K562 (cell line): ENCODE data around the gene ELOA2. TPM values are rescaled to one million over a fixed set of nuclear protein-coding genes. Genes with fewer than 3 reads are reported as not detected.

Source experiments
- ATAC-seq: fragments of 200-7000 bp; cut with Tn5 transposase; 3 replicates; pipeline ENCODE4 v1.9.1; 2020; ENCODE audit warnings: moderate library complexity
- BruUV-seq: library from RNA; stranded (reverse); fragments of 400-500 nt; replicated peaks from 2 replicates; lab custom pipeline; 2021; lab: Mats Ljungman, UMichigan
- CTCF ChIA-PET: fragments of 300-600 bp; formaldehyde crosslinking; extraction: SDS; loops from one replicate; lab custom pipeline; 2021; ENCODE audit warnings: low intra/inter-chr PET ratio; lab: Yijun Ruan, JAX
- POLR2A ChIA-PET: fragments of 300-600, 350-650 bp; sonication (Branson Sonifier 250); formaldehyde crosslinking; extraction: SDS; loops from one replicate; lab custom pipeline; 2021; ENCODE audit warnings: antibody characterized with exemption, inconsistent platforms; lab: Yijun Ruan, JAX
- DNase-seq, 4 experiments: peaks; one replicate each; pipeline versions ENCODE4 v3.0.0 to v3.0.0-alpha.2; 2011 to 2018; ENCODE audit warnings: low spot score in 3 of 4, mixed read lengths in 3 of 4; ENCODE audit errors: extremely low read depth in 1 of 4
- FAIRE-seq: peaks from 2 replicates; lab custom pipeline; 2011; peaks lifted over from hg19 to GRCh38; lab: Jason Lieb, UNC
- H2AFZ ChIP-seq: 2 replicates; pipeline ENCODE4 v1.6.0; 2011; ENCODE audit warnings: low read depth, low read length, control low read depth, inconsistent platforms
- H3K27ac ChIP-seq: fragments of 200-600 bp; 3 replicates; pipeline ENCODE4 v1.8.0; 2011; ENCODE audit warnings: low read depth, mild to moderate bottlenecking, control low read depth, inconsistent platforms, low read length, moderate library complexity, mixed read lengths; ENCODE audit errors: extremely low read depth
- H3K27me3 ChIP-seq, 2 experiments: fragments of 300-600 bp in 1 of 2; 2 replicates in 1 of 2; 3 replicates in 1 of 2; pipeline versions ENCODE4 v1.6.0 to v1.8.0; 2011; ENCODE audit warnings: inconsistent platforms in 2 of 2, low read length in 2 of 2, mild to moderate bottlenecking in 1 of 2, mixed read lengths in 1 of 2, moderate library complexity in 1 of 2; ENCODE audit not compliant: control insufficient read depth in 2 of 2, insufficient read depth in 2 of 2
- H3K36me3 ChIP-seq: fragments of 300-600 bp; 3 replicates; pipeline ENCODE4 v1.8.0; 2011; ENCODE audit warnings: mild to moderate bottlenecking, low read length, inconsistent platforms; ENCODE audit not compliant: control insufficient read depth, insufficient read depth
- H3K4me1 ChIP-seq, 2 experiments: fragments of 200-600 bp in 1 of 2; replicated peaks in 1 of 2; 2 replicates in 1 of 2; 3 replicates in 1 of 2; pipeline versions ENCODE4 v1.5.1 to v1.8.0; 2011; ENCODE audit warnings: inconsistent platforms in 2 of 2, low read length in 2 of 2, mild to moderate bottlenecking in 1 of 2, mixed read lengths in 1 of 2, moderate library complexity in 1 of 2; ENCODE audit not compliant: control insufficient read depth in 2 of 2, insufficient read depth in 2 of 2
- H3K4me2 ChIP-seq: 2 replicates; pipeline ENCODE4 v1.6.1; 2011; ENCODE audit warnings: low read length, control low read depth, inconsistent platforms, mixed read lengths; ENCODE audit not compliant: insufficient read depth
- H3K4me3 ChIP-seq: fragments of 200-600 bp; sonication (generic), shearing (Covaris generic); 2 replicates; pipeline ENCODE4 v1.5.1; 2016; ENCODE audit warnings: control low read depth, inconsistent platforms
- H3K79me2 ChIP-seq: fragments of 200-600 bp; 3 replicates; pipeline ENCODE4 v1.8.0; 2011; ENCODE audit warnings: low read length, inconsistent platforms; ENCODE audit not compliant: control insufficient read depth, insufficient read depth
- H3K9ac ChIP-seq, 2 experiments: 2 replicates each; pipeline versions ENCODE4 v1.6.0 to v1.6.1; 2011; ENCODE audit warnings: low read depth in 2 of 2, low read length in 2 of 2, control low read depth in 1 of 2, inconsistent platforms in 1 of 2, mild to moderate bottlenecking in 1 of 2, mixed read lengths in 1 of 2; ENCODE audit not compliant: insufficient read depth in 1 of 2
- H3K9me1 ChIP-seq: one replicate; pipeline ENCODE4 v1.6.0; 2011; ENCODE audit warnings: inconsistent platforms, mild to moderate bottlenecking, low read length, moderate library complexity; ENCODE audit not compliant: control insufficient read depth, insufficient read depth
- H3K9me3 ChIP-seq: replicated peaks from 2 replicates; pipeline ENCODE4 v1.5.1; 2011; ENCODE audit warnings: low read depth, low read length, inconsistent platforms; ENCODE audit not compliant: control insufficient read depth, insufficient read depth
- H4K20me1 ChIP-seq: replicated peaks from 2 replicates; pipeline ENCODE4 v1.6.1; 2011; ENCODE audit warnings: low read length, inconsistent platforms, mixed read lengths; ENCODE audit not compliant: control insufficient read depth, insufficient read depth
- FOXP1 ChIP-seq: sonication (generic); formaldehyde crosslinking; IDR thresholded peaks from 2 replicates; pipeline ENCODE4 v1.8.0; 2022; ENCODE audit warnings: mild to moderate bottlenecking, missing genetic modification reagents
- MTF1 ChIP-seq: fragments of 250-450 bp; sonication (Bioruptor Pico); IDR thresholded peaks from 2 replicates; pipeline ENCODE4 v1.9.0; 2021; ENCODE audit warnings: moderate library complexity, mild to moderate bottlenecking, inconsistent platforms, borderline replicate concordance
- PCBP1 ChIP-seq: fragments of 200-400 bp; formaldehyde crosslinking; IDR thresholded peaks from 2 replicates; pipeline ENCODE4 v1.6.1; 2018; ENCODE audit warnings: mild to moderate bottlenecking, low read depth, low read length; ENCODE audit not compliant: poor library complexity, severe bottlenecking
- PCBP2 ChIP-seq: fragments of 200-400 bp; formaldehyde crosslinking; IDR thresholded peaks from 2 replicates; pipeline ENCODE4 v1.6.1; 2018; ENCODE audit warnings: low read length, low read depth, mild to moderate bottlenecking, moderate library complexity; ENCODE audit not compliant: poor library complexity, severe bottlenecking
- RBM14 ChIP-seq: fragments of 200-400 bp; formaldehyde crosslinking; IDR thresholded peaks from 2 replicates; pipeline ENCODE4 v1.6.1; 2018; ENCODE audit warnings: low read depth, mild to moderate bottlenecking, low read length, moderate library complexity, borderline replicate concordance; ENCODE audit not compliant: insufficient read depth
- ZFPM2 ChIP-seq: fragments of 250-450 bp; sonication (Bioruptor Pico); IDR thresholded peaks from 2 replicates; pipeline ENCODE4 v1.5.1; 2022; ENCODE audit warnings: mild to moderate bottlenecking
- ZNF174 ChIP-seq: fragments of 250-450 bp; sonication (Bioruptor Pico); IDR thresholded peaks from 2 replicates; pipeline ENCODE4 v1.4.0; 2020; ENCODE audit warnings: mild to moderate bottlenecking
- ZNF184 ChIP-seq: sonication (generic); formaldehyde crosslinking; IDR thresholded peaks from 2 replicates; pipeline ENCODE4 v1.5.0; 2020; ENCODE audit warnings: missing genetic modification reagents
- WGBS: fragments of 100-300 bp; shearing (Covaris generic); methylation state at CpG from one replicate; pipeline ENCODE4 v1.1.6; 2016; ENCODE audit warnings: low coverage, mixed read lengths; ENCODE audit not compliant: insufficient coverage; ENCODE audit errors: missing lambda C conversion rate; 5-methylcytosine and 5-hydroxymethylcytosine counted together
- in situ Hi-C: fragments of 300-500 bp; cut with MboI; formaldehyde crosslinking; loops from 4 replicates; pipeline ENCODE4 v1.15.0; 2018; ENCODE audit warnings: inconsistent platforms, mixed read lengths
- intact Hi-C: fragments of 100-400 bp; cut with micrococcal nuclease; formaldehyde crosslinking; loops from 2 replicates; pipeline ENCODE4 v1.14.2; 2022
- polyA plus RNA-seq, 8 experiments: library from polyadenylated mRNA; depleted of rRNA in 4 of 8; stranded (reverse) in 5 of 8; unstranded in 3 of 8; fragments of >200 nt; fragmentation: Nextera tagmentation in 2 of 8; fragmentation: Illumina TruSeq in 1 of 8; extraction: Ambion mirVana in 2 of 8; extraction: Trizol in 1 of 8; gene quantifications; 2 replicates each; pipeline versions ENCODE4 v1.2.1 to v1.2.3, GENCODE V29; 2011 to 2014; ENCODE audit warnings: inconsistent platforms in 1 of 8, missing spikeins in 1 of 8
- total RNA-seq, 7 experiments: library from RNA; depleted of rRNA in 6 of 7; stranded (reverse); fragments of >200 nt in 6 of 7; fragmentation: Illumina TruSeq in 2 of 7; extraction: Trizol in 2 of 7; gene quantifications; 2 replicates each; pipeline versions ENCODE4 v1.2.1 to v1.2.3, GENCODE V29; 2011 to 2021; ENCODE audit warnings: low replicate concordance in 1 of 7
- TF ChIP-seq, protein P1 (sequence below), 2 experiments: fragments of 450-650 bp in 1 of 2; sonication (generic) in 1 of 2; formaldehyde crosslinking in 1 of 2; IDR thresholded peaks in 1 of 2; conservative IDR thresholded peaks in 1 of 2; 2 replicates each; pipeline versions ENCODE4 v1.6.1 to v1.8.1; 2016 to 2023; ENCODE audit warnings: mild to moderate bottlenecking in 2 of 2, moderate library complexity in 2 of 2, inconsistent platforms in 1 of 2, missing genetic modification reagents in 1 of 2

The ELOA2 gene
- total and polyA plus RNA-seq, 9 of the 15 experiments (the other 6 are each of a cell fraction or from before 2014, with no cell fraction given) = not detected

DNA sequence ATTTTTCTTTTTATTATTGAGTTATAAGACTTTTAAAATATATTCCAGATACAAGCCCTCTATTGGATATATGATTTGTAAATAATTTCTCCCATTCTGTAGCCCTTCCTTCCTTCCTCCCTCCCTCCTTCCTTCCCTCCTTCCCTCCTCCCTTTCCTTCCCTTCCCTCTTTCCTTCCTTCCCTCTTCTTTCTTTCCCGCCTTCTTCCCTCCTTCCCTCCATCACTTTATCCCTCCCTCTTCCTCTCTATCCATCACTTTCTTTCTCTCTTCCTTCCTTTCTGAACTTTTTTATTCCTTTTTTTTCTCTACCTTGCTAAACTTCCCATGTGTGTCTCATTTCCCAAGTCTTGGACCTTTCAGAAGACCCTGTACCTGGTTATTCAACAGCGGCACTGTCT, 45.5 kb upstream of the ELOA2 start:
- no peaks in the 10 kb centered on the region for H3K79me2 ChIP-seq
- H3K36me3 ChIP-seq = no peaks in the 10 kb centered on the region
- in situ Hi-C loops (no loop called here), intact Hi-C loops (no loop called here)
- BruUV-seq = no TSS peak
- no peaks in the 10 kb centered on the region for H3K9me1 ChIP-seq
- DNase-seq (no peak), FAIRE-seq (no peak), ATAC-seq (no peak)
- POLR2A ChIA-PET = interaction anchor here (0.6 kb wide), 1 partner anchor 143 kb away, joined by 3 read pairs; no protein-coding TSS in a partner anchor
- no peak overlapping the region for H3K4me3 ChIP-seq
- no peaks in the 10 kb centered on the region for H3K9me3 ChIP-seq
- WGBS = 0% methylated on average over 1 of the region's 2 CpGs
- H3K27me3 ChIP-seq = peaks cover 0 to 2% of the 10 kb centered on the region in 2 experiments; a peak in 1 of 5 replicates
- H3K4me2 ChIP-seq = no peak overlapping the region
- no peak overlapping the region for H2AFZ ChIP-seq
- H3K9ac ChIP-seq = no peak overlapping the region
- no peaks in the 10 kb centered on the region for H3K4me1 ChIP-seq
- H4K20me1 ChIP-seq = no peaks in the 10 kb centered on the region
- no peak overlapping the region for H3K27ac ChIP-seq
- CTCF ChIA-PET = no interaction called here
- no peak for TF ChIP-seq RBM14
- TF ChIP-seq PCBP2 = peak; percentile 54

DNA sequence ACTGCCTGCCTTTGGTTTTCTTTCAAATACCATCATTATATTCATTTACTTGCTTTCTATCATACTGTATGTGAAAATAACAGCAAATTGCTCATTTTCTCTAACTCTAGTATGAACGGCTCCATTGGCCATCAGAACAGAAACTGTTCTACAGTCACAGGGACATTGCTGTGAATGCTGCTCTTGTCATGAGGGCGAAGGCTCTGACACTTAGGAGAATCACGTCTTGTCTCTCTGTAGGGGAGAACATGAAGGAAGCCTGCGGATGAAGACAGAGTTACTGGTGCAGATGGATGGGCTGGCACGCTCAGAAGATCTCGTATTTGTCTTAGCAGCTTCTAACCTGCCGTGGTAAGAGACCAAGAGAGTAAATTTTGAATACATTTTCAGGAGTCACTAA, 41.7 kb upstream of the ELOA2 start:
- in situ Hi-C loops = no loop called here
- Histone ChIP-seq H3K4me1 (no peaks in the 10 kb centered on the region), H3K36me3 (no peaks in the 10 kb centered on the region), H3K27me3 (peaks cover 2 to 7% of the 10 kb centered on the region in 2 experiments; a peak in 2 of 5 replicates), H3K9me3 (no peaks in the 10 kb centered on the region), H3K4me3 (no peak overlapping the region), H3K79me2 (no peaks in the 10 kb centered on the region), H3K4me2 (no peak overlapping the region), H2AFZ (no peak overlapping the region), H4K20me1 (no peaks in the 10 kb centered on the region), H3K9ac (no peak overlapping the region), H3K9me1 (no peaks in the 10 kb centered on the region), H3K27ac (no peak overlapping the region)
- WGBS = 0% methylated on average over 7 of the region's 7 CpGs
- DNase-seq = no peak
- TF ChIP-seq, protein P1, sequence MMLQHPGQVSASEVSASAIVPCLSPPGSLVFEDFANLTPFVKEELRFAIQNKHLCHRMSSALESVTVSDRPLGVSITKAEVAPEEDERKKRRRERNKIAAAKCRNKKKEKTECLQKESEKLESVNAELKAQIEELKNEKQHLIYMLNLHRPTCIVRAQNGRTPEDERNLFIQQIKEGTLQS (IDR thresholded peaks at IDR 0.05) = no peak
- TF ChIP-seq, protein P1 (CRISPR knock-in tag; conservative IDR thresholded peaks at IDR 0.05) = no peak
- TF ChIP-seq MTF1 (CRISPR knock-in tag) (no peak), RBM14 (no peak), ZNF174 (CRISPR knock-in tag) (no peak), ZFPM2 (no peak), PCBP1 (no peak), FOXP1 (CRISPR knock-in tag) (no peak), ZNF184 (CRISPR knock-in tag) (no peak)
- intact Hi-C loops = no loop called here
- CTCF ChIA-PET = no interaction called here
- no peak for ATAC-seq
- POLR2A ChIA-PET = no interaction called here
- FAIRE-seq = no peak
- BruUV-seq = no TSS peak
